ENCODE data around the gene CBR3. TPM values are rescaled to one million over a fixed set of nuclear protein-coding genes. Genes with fewer than 3 reads are reported as not detected.

Gene CBR3
- total and polyA plus RNA-seq, 4 donors, result 13.0 to 30.4 (median 15.9) TPM

GRCh38 chr21:36183144-36183795 lies 48.4 kb downstream of the CBR3 start:
- ATAC-seq (ENCODE audit: low FRiP score) (no peak), DNase-seq (peak in 1 of 2 donors; percentile 32)
- no peaks in the 10 kb centered on the region for H3K9me3 ChIP-seq (ENCODE audit: control insufficient read depth, low read length)
- no peaks in the 10 kb centered on the region for H3K27me3 ChIP-seq (ENCODE audit: control insufficient read depth in 1 of 2, insufficient read depth in 2 of 2, low read length in 1 of 2)
- H3K27ac ChIP-seq (ENCODE audit: low read depth in 1 of 2, low read length in 2 of 2), result no peak overlapping the region
- 94 to 95% methylated on average over 11 of the region's 11 CpGs for WGBS, 2 donors
- intact Hi-C loops (cut with DNase I), result no loop called here
- H3K36me3 ChIP-seq (ENCODE audit: control insufficient read depth in 1 of 2, insufficient read depth in 2 of 2, low read length in 1 of 2), result no peaks in the 10 kb centered on the region
- H3K4me1 ChIP-seq (ENCODE audit: control insufficient read depth in 1 of 2, insufficient read depth in 2 of 2, low read length in 2 of 2), result no peaks in the 10 kb centered on the region
- H3K4me3 ChIP-seq (ENCODE audit: low read length in 2 of 2), result no peak overlapping the region

- Histone ChIP-seq H3K27me3 (ENCODE audit: control insufficient read depth in 1 of 2, insufficient read depth in 2 of 2, low read length in 1 of 2) (no peaks in the 10 kb centered on the region), H3K36me3 (ENCODE audit: control insufficient read depth in 1 of 2, insufficient read depth in 2 of 2, low read length in 1 of 2) (no peaks in the 10 kb centered on the region), H3K9me3 (ENCODE audit: control insufficient read depth, low read length) (no peaks in the 10 kb centered on the region), H3K4me1 (ENCODE audit: control insufficient read depth in 1 of 2, insufficient read depth in 2 of 2, low read length in 2 of 2) (no peaks in the 10 kb centered on the region), H3K4me3 (ENCODE audit: low read length in 2 of 2) (no peak overlapping the region), H3K27ac (ENCODE audit: low read depth in 1 of 2, low read length in 2 of 2) (no peak overlapping the region)
- DNase-seq, result peak; percentile 29 to 59
- WGBS, 2 donors, result 86 to 89% methylated on average over 16 of the region's 16 CpGs
- ATAC-seq (ENCODE audit: low FRiP score), result no peak
- intact Hi-C loops (cut with DNase I), result no loop called here
Measured at GRCh38 chr21:36184545-36184944, 49.7 kb downstream of the CBR3 start.

DNA sequence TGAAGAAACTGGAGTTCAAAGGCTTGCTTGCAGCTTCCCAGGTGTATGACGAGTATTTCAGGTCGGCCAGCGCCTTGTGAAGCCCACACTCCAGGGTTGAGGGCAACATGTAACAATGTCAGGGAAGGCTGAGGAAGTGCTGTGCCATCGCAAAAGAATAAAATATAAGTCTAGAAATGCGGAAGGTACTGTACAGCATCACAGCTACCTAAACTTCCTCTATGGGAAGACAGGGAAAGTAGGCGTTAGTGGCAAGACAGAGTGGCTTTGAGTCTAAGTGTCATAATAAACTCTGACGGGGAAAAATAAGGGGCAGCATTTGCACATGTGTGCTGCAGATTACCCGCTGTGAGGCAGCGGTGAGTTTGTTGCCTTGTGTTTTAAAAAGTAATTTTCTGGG lies 50.6 kb downstream of the CBR3 start:
- H3K4me1 ChIP-seq (ENCODE audit: control insufficient read depth in 1 of 2, insufficient read depth in 2 of 2, low read length in 2 of 2), result no peaks in the 10 kb centered on the region
- ATAC-seq (ENCODE audit: low FRiP score) (no peak), DNase-seq (peak in 1 of 2 donors; percentile 33)
- 92 to 96% methylated on average over 9 of the region's 9 CpGs for WGBS, 2 donors
- no peaks in the 10 kb centered on the region for H3K27me3 ChIP-seq (ENCODE audit: control insufficient read depth in 1 of 2, insufficient read depth in 2 of 2, low read length in 1 of 2)
- H3K36me3 ChIP-seq (ENCODE audit: control insufficient read depth in 1 of 2, insufficient read depth in 2 of 2, low read length in 1 of 2), result no peaks in the 10 kb centered on the region
- no peaks in the 10 kb centered on the region for H3K9me3 ChIP-seq (ENCODE audit: control insufficient read depth, low read length)
- intact Hi-C loops (cut with DNase I), result no loop called here
- H3K27ac ChIP-seq (ENCODE audit: low read depth in 1 of 2, low read length in 2 of 2), result no peak overlapping the region
- H3K4me3 ChIP-seq (ENCODE audit: low read length in 2 of 2), result no peak overlapping the region

DNA sequence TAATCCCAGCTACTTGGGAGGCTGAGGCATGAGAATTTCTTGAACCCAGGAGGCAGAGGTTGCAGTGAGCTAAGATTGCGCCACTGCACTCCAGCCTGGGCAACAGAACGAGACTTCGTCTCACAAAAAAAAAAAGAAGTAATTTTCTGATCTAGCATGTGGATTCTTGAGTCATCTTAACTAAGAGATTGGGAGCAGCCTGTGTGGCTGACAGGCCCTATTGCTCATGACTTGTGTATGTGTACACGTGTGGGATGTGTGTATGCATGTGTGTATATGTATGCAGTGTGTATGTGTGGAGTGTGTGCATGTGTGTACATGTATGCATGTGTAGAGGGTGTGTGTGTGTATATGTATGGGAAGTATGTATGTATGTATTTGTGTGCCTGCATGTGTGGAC lies 51.2 kb downstream of the CBR3 start:
- no peaks in the 10 kb centered on the region for H3K4me1 ChIP-seq (ENCODE audit: control insufficient read depth in 1 of 2, insufficient read depth in 2 of 2, low read length in 2 of 2)
- WGBS, 2 donors, result 94 to 98% methylated on average over 4 of the region's 4 CpGs
- intact Hi-C loops (cut with DNase I), result no loop called here

DNA sequence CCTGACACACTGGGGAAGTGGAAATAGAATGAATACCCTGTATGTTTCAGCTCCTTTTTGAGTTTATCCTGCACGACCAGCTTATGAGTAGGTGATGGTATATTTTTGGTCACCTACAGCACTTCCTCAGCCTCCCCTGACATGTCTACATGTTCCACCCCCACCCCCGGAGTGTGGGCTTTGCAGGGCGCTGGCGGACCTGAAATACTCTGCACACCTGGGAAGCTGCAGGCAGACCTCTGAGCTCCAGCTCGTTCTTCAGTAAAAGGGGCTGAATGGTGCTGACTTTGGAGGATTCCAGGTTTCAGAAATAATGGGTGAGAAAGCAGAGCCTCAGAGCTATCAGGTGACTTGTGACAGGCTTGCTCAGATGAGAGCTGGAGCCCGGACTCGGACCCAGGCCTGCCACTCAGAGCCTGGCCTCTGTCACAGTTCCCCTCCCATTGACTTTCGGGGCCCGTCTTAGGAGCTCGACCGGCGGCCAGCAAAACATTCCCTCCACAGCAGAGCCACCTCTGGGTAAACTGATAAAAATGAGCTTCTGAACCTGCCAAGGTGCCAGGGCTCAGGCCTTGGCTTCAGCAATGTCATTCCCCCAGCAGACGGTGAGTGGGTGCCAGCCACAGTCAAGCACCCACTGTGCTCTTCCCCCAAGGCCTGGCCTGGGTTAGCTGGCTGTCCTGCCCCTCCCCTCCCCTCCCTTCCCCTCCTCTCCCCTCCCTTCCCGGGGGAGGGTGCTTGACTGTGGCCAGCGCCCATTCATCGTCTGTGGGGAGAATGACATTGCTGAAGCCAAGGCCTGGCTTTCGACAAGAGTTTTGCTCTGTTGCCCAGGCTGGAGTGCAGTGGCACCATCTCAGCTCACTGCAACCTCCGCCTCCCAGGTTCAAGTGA lies 51.9 kb downstream of the CBR3 start:
- ATAC-seq (ENCODE audit: low FRiP score) (no peak), DNase-seq (peak in 1 of 2 donors; percentile 40)
- Histone ChIP-seq H3K27ac (ENCODE audit: low read depth in 1 of 2, low read length in 2 of 2) (no peak overlapping the region), H3K9me3 (ENCODE audit: control insufficient read depth, low read length) (no peaks in the 10 kb centered on the region), H3K27me3 (ENCODE audit: control insufficient read depth in 1 of 2, insufficient read depth in 2 of 2, low read length in 1 of 2) (no peaks in the 10 kb centered on the region), H3K4me1 (ENCODE audit: control insufficient read depth in 1 of 2, insufficient read depth in 2 of 2, low read length in 2 of 2) (no peaks in the 10 kb centered on the region), H3K4me3 (ENCODE audit: low read length in 2 of 2) (no peak overlapping the region), H3K36me3 (ENCODE audit: control insufficient read depth in 1 of 2, insufficient read depth in 2 of 2, low read length in 1 of 2) (no peaks in the 10 kb centered on the region)
- intact Hi-C loops (cut with DNase I), result no loop called here
- 68 to 72% methylated on average over 15 to 18 of the region's 18 CpGs for WGBS, 2 donors

More for the DNA sequence above, 51.2 kb downstream of the CBR3 start:
- Histone ChIP-seq H3K27me3 (ENCODE audit: control insufficient read depth in 1 of 2, insufficient read depth in 2 of 2, low read length in 1 of 2) (no peaks in the 10 kb centered on the region), H3K36me3 (ENCODE audit: control insufficient read depth in 1 of 2, insufficient read depth in 2 of 2, low read length in 1 of 2) (no peaks in the 10 kb centered on the region), H3K27ac (ENCODE audit: low read depth in 1 of 2, low read length in 2 of 2) (no peak overlapping the region), H3K4me3 (ENCODE audit: low read length in 2 of 2) (no peak overlapping the region), H3K9me3 (ENCODE audit: control insufficient read depth, low read length) (no peaks in the 10 kb centered on the region)
- DNase-seq (peak in 1 of 2 donors; percentile 5), ATAC-seq (ENCODE audit: low FRiP score) (no peak)

DNA sequence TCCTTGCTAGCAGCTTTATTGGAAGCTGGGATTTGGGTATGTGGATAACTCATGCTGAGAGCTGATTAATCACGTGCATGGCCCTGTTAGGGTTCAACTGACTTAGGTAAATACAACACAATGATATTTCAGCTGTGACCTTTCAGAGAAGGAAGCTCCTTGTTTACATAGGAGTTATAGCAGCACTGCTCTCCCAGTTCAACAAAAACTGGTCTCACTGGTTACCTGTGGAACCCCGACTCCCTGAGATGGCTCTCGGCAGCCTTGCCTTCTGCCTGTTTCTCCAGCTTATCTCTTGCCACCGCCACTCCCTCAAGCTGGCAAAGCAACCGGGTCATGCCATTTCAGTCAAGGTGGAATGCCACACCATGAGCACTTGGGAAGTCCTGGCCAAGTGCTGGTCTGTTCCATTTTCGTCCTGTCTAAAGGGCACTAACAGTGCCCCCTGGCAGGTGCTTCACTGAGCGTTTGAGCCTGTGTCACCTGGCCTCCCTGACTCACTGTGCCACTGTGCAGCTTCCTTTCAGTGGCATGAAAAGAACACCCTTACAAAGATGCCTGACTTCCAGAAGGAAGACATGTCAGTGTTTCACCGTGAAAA lies 53.3 kb downstream of the CBR3 start:
- intact Hi-C loops (cut with DNase I), result no loop called here
- Histone ChIP-seq H3K9me3 (ENCODE audit: control insufficient read depth, low read length) (no peaks in the 10 kb centered on the region), H3K27ac (ENCODE audit: low read depth in 1 of 2, low read length in 2 of 2) (no peak overlapping the region), H3K4me1 (ENCODE audit: control insufficient read depth in 1 of 2, insufficient read depth in 2 of 2, low read length in 2 of 2) (no peaks in the 10 kb centered on the region), H3K4me3 (ENCODE audit: low read length in 2 of 2) (no peak overlapping the region), H3K36me3 (ENCODE audit: control insufficient read depth in 1 of 2, insufficient read depth in 2 of 2, low read length in 1 of 2) (no peaks in the 10 kb centered on the region), H3K27me3 (ENCODE audit: control insufficient read depth in 1 of 2, insufficient read depth in 2 of 2, low read length in 1 of 2) (no peaks in the 10 kb centered on the region)
- ATAC-seq (ENCODE audit: low FRiP score), result no peak
- DNase-seq, result peak in 1 of 2 donors; percentile 55
- WGBS, 2 donors, result 29 to 36% methylated on average over 8 of the region's 8 CpGs

GRCh38 chr21:36188937-36189336 lies 54.1 kb downstream of the CBR3 start:
- 5 to 10% methylated on average over 2 of the region's 2 CpGs for WGBS, 2 donors
- ATAC-seq (ENCODE audit: low FRiP score), result no peak

GRCh38 chr21:36190736-36191135 lies 55.9 kb downstream of the CBR3 start:
- H3K27ac ChIP-seq (ENCODE audit: low read depth in 1 of 2, low read length in 2 of 2), result no peak overlapping the region
- no peaks in the 10 kb centered on the region for H3K4me1 ChIP-seq (ENCODE audit: control insufficient read depth in 1 of 2, insufficient read depth in 2 of 2, low read length in 2 of 2)
- H3K36me3 ChIP-seq (ENCODE audit: control insufficient read depth in 1 of 2, insufficient read depth in 2 of 2, low read length in 1 of 2), result no peaks in the 10 kb centered on the region
- no peak for ATAC-seq (ENCODE audit: low FRiP score)
- no peak overlapping the region for H3K4me3 ChIP-seq (ENCODE audit: low read length in 2 of 2)
- no peak for DNase-seq
- intact Hi-C loops (cut with DNase I), result no loop called here
- H3K9me3 ChIP-seq (ENCODE audit: control insufficient read depth, low read length), result no peaks in the 10 kb centered on the region
- 96 to 97% methylated on average over 4 of the region's 4 CpGs for WGBS, 2 donors
- no peaks in the 10 kb centered on the region for H3K27me3 ChIP-seq (ENCODE audit: control insufficient read depth in 1 of 2, insufficient read depth in 2 of 2, low read length in 1 of 2)

More at GRCh38 chr21:36188937-36189336, 54.1 kb downstream of the CBR3 start:
- no peaks in the 10 kb centered on the region for H3K36me3 ChIP-seq (ENCODE audit: control insufficient read depth in 1 of 2, insufficient read depth in 2 of 2, low read length in 1 of 2)
- H3K27me3 ChIP-seq (ENCODE audit: control insufficient read depth in 1 of 2, insufficient read depth in 2 of 2, low read length in 1 of 2), result no peaks in the 10 kb centered on the region
- no peak overlapping the region for H3K4me3 ChIP-seq (ENCODE audit: low read length in 2 of 2)
- H3K4me1 ChIP-seq (ENCODE audit: control insufficient read depth in 1 of 2, insufficient read depth in 2 of 2, low read length in 2 of 2), result no peaks in the 10 kb centered on the region
- no peak for DNase-seq
- H3K9me3 ChIP-seq (ENCODE audit: control insufficient read depth, low read length), result no peaks in the 10 kb centered on the region
- H3K27ac ChIP-seq (ENCODE audit: low read depth in 1 of 2, low read length in 2 of 2), result no peak overlapping the region
- intact Hi-C loops (cut with DNase I), result no loop called here
